ENCODE measurements around the gene STON2.
"Not testable (repeated sequence)": the region's sequence is repeated elsewhere in the genome, so short reads cannot be mapped to it uniquely, and the experiment has no call there.

STON2 gene

GRCh38 chr14:81231540-81231939 lies 168.6 kb downstream of the STON2 start:
- no peak for TF ChIP-seq CTCF (conservative IDR thresholded peaks at IDR 0.05; ENCODE audit: control insufficient read depth, insufficient read depth, low read depth, low read length)
- H3K4me3 ChIP-seq (ENCODE audit: control insufficient read depth, low read depth, low read length) = no peak overlapping the region
- no peak for DNase-seq (ENCODE audit: low read depth)

- no peak overlapping the region for H3K4me3 ChIP-seq (ENCODE audit: control insufficient read depth, low read depth, low read length)
- no peak for DNase-seq (ENCODE audit: low read depth)
- no peak for TF ChIP-seq CTCF (conservative IDR thresholded peaks at IDR 0.05; ENCODE audit: control insufficient read depth, insufficient read depth, low read depth, low read length)
Measured at GRCh38 chr14:81224222-81224621, 175.9 kb downstream of the STON2 start.

GRCh38 chr14:81223788-81224187 lies 176.3 kb downstream of the STON2 start:
- not testable (repeated sequence) for H3K4me3 ChIP-seq (ENCODE audit: control insufficient read depth, low read depth, low read length); DNase-seq (ENCODE audit: low read depth)

DNA sequence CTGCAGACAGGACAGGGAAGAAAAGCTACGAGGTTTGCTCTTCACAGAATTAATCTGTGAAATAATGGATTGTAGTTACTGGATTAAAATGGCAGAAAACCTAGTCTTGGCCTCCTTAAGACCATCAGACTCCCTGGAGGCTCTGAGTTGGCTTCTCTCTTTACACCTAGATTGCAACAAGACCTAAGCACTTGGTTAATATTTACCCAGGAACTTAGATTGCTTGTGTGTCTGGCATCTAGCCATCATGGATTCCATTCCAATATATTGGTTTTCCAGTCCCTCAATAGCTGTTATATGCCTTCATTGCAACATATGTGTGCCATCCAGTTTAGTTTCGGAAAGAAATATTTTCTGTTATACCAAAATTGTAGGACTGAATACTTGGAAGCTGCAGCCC lies 177.4 kb downstream of the STON2 start:
- no peak for DNase-seq (ENCODE audit: low read depth)
- no peak overlapping the region for H3K4me3 ChIP-seq (ENCODE audit: control insufficient read depth, low read depth, low read length)
- TF ChIP-seq CTCF (conservative IDR thresholded peaks at IDR 0.05; ENCODE audit: control insufficient read depth, insufficient read depth, low read depth, low read length) = no peak

- TF ChIP-seq CTCF (conservative IDR thresholded peaks at IDR 0.05; ENCODE audit: control insufficient read depth, insufficient read depth, low read depth, low read length) = no peak
- DNase-seq (ENCODE audit: low read depth) = no peak
- no peak overlapping the region for H3K4me3 ChIP-seq (ENCODE audit: control insufficient read depth, low read depth, low read length)
Measured at GRCh38 chr14:81222126-81222525, 178.0 kb downstream of the STON2 start.

DNA sequence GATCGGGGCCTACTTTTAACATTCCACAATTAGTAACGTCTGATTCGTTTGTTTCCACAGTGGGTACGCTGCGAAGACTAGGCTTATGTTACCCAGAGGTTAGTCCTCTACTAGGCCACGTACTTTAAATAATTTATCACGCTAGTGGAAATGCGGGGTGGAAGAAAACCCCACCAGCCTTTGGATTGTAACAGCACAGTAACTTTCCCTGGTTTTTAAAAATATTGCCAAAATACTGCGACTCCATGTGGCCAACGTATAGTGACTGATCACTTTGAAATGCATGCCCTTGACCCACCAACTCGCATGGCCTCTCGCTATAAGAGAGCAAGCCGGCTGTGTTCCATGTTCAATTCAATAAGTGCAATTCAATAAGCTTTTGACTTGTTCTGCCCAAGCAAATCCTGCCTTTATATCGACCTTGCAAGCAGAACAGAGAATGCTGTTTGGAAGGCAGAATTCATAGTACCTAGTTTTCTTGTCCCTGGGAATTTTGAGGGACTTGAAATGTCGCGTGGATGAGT lies 178.5 kb downstream of the STON2 start:
- no peak for TF ChIP-seq CTCF (conservative IDR thresholded peaks at IDR 0.05; ENCODE audit: control insufficient read depth, insufficient read depth, low read depth, low read length)
- DNase-seq (ENCODE audit: low read depth) = no peak
- H3K4me3 ChIP-seq (ENCODE audit: control insufficient read depth, low read depth, low read length) = peak overlapping the region; percentile 76

- H3K4me3 ChIP-seq (ENCODE audit: control insufficient read depth, low read depth, low read length) = peak within 1 kb of the TSS; percentile 94
- peak; percentile 94 for DNase-seq (ENCODE audit: low read depth)
- TF ChIP-seq CTCF (conservative IDR thresholded peaks at IDR 0.05; ENCODE audit: control insufficient read depth, insufficient read depth, low read depth, low read length) = no peak
Measured at GRCh38 chr14:81220830-81221578, 179.1 kb downstream of the STON2 start, which contains the start of gene GTF2A1. GTF2A1 (minus strand) TSS chr14:81220959; CDS start chr14:81220518, 441 bp downstream.

All from fibroblast of mammary gland (primary cell).